Stimulated activated CD4-positive, alpha-beta T cell treated with anti-CD3 and anti-CD28 coated beads, Interleukin-4, amount 100 ng/mL, for 4 hours (primary cell): ENCODE data around the gene CCNT1.
"Not testable (repeated sequence)": the region's sequence is repeated elsewhere in the genome, so short reads cannot be mapped to it uniquely, and the experiment has no call there.

Experiments used
- DNase-seq, 2 experiments: peaks; one replicate each; pipeline ENCODE4 v3.0.0-alpha.2; 2020

CCNT1 gene

DNA sequence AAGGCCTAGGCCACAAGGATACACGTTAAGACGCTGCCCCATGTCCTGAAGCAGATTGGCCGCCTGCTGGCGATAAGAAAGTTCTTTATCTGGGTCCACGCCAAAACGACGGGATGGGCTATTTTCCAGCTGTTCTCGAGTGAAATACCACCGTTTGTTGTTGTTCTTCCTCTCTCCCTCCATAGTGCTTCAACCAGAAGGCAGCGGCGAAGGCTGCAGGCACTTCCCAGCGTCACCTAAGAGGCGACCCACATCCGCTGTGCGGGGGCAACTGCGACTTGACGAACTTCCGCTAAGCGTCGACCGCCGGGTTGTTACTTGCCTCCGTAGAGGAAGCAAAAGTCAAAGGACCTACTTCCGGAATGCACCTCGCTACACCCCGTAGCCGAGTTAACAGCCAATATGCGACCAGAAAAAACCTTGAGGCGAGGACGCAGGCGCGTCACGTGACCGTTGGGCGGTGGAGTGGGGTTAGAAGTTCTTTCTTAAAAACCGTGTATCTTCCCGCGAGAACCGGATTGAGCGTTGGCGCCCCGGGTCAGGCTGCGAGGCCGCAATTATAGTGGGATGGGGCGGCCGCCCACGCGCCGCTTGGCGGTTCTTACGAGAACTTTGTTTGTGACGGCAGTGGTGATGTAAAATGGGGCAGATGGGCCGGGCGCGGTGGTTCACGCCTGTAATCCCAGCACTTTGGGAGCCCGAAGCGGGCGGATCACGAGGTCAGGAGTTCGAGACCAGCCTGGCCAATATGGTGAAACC is at the start of gene CCNT1:
TSS of gene CCNT1 (minus strand) at position 215 of the 759 bp plus-strand sequence. CDS start at position 183, 32 bp downstream.
- peak; percentile 95 to 100 for DNase-seq

DNA sequence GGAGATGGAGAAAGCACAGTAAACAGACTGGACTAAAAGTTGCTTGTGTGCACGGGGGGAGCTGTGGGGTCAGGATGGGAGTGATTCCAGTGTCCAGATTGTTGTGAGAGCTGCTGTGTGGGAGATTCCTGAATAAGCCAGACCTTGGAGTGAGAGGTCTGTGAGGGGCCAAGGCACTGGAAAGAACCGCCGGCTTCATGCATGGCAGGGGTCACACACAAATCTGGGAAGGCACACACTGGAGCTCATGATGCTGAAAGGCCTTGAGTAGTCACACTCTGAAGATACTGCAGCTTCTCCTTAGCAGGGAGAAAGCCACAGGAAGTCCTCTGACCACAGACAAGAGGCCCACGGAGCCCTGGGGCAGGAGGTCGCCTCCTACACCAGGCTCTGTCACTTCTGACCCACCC is 49.3 kb upstream of the CCNT1 start:
- DNase-seq, result no peak

DNA sequence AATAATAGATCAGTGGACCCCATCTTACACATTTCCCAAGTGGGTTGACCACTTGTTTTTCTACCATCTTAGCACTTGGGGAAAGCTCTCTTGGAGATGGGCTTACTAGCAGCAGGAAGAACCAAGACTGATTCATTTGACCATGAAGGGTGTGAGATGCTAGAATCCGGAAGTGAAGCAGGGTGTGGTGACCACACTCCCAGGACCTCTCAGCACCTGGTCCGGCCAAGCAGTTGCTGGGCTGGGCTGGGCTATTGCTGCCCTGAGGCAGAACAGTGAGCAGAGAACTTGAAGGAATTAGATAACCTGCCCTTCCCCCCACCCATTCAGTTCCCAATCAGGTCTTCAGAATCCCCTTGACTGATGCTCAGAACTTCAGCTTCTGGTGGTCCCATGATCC is 48.0 kb upstream of the CCNT1 start:
- DNase-seq, result no peak

DNA sequence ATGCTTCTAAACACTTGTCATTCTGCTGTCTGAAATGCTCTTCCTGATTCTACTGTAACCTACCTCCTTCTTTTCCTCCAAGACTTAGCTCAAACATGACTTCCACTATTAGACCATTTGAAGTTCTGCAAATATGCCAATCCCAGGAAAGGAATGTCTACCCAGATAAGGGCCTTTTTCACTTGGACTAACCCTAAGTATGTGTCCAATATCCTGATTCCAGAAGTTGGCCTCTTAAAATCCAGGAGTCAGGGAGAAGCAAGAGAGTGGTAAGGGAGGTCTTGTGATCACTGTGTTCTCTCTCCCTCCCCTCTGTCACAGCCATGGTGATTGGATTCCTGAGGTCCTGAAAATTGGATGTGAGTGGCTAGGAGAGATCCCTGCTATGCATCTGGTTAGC is 42.2 kb upstream of the CCNT1 start:
- no peak for DNase-seq

DNA sequence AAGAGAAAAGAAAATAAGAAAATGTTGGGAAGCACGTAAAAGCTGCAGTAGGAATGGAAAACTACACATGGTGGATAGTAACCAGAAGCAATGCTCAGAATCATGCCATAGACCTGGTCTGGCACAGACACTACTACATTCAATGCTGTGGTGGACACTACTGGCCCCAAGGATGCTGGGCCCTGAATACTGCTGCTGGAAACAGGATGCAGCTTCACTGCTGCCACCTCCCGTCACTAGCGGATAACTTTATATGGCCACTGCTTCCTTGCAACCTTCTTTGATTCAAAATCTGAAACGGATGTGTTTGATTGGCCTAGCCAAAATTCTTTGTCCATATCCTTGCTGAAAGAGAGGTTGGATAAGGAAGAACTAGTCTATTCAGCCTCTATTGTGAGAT is 41.7 kb upstream of the CCNT1 start:
- DNase-seq, result no peak

DNA sequence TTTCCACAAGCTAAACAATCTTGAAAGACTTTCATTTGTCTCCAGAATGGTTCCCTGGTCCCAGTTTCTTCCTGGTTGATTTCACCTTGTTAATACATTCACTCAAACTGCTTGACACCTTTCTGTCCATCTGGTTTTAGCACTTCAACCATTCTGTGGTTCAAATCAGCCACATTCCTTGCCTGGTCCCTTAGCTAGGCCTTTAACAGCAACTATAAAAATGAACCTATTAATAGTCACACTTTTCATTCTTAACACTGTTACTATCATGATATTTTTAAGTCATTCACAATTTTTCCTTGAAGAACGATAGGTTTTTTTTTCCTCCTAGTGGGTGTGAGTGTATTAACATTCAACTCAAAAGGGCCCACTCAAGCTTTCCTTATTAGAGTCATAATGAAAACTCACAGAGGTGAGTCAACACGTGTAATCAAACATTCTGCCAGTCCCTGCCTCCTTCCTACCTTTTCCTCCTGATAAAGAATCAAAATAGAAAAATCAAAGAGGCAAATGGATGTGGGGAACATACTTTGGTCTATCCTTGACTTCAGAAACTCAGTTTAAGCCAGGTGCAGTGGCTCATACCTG is 34.4 kb upstream of the CCNT1 start:
- DNase-seq, result no peak

DNA sequence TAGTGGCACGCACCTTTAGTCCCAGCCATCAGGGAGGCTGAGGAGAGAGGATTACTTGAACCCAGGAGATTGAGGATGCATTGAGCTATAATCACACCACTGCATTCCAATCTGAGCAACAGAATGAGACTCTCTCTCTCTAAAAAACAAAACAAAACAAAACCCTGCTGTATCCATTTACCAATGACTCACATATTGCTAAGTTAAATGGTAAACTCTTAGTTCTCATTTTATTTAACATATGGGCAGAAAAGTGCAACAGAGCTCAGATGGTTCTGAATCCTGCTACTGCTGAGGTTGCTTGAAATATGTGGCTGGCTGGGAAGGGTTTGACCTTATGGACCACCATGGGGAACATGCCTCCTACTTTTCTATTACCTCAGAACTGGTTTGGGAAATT is 33.7 kb upstream of the CCNT1 start:
- DNase-seq, result no peak

DNA sequence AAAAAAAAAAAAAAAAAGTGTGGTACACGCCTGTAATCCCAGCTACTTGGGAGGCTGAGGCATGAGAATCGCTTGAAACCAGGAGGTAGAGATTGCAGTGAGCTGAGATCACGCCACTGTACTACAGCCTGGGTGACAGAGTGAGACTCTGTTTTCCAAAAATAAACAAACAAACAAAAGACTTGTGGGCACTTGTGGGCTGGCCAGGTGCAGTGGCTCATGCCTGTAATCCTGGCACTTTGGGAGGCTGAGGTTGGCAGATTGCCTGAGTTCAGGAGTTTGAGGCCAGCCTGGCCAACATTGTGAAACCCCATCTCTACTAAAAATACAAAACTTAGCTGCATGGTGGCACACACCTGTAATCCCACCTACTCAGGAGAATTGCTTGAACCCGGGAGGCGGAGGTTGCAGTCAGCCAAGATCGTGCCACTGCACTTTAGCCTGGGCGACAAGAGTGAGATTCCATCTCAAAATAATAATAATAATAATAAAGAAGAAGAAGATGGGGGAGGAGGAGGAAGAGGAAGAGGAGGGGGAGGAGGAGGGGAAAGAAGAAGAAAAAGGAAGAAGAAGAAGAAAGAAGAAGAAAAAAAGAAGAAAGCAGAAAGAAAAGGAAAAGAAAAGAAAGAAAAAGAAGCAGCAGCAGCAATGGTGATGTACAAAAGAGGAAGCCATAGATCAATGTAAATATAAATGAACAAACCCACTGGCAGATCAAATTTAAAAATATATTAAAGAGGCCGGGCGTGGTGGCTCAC is 27.9 kb upstream of the CCNT1 start:
- no peak for DNase-seq

DNA sequence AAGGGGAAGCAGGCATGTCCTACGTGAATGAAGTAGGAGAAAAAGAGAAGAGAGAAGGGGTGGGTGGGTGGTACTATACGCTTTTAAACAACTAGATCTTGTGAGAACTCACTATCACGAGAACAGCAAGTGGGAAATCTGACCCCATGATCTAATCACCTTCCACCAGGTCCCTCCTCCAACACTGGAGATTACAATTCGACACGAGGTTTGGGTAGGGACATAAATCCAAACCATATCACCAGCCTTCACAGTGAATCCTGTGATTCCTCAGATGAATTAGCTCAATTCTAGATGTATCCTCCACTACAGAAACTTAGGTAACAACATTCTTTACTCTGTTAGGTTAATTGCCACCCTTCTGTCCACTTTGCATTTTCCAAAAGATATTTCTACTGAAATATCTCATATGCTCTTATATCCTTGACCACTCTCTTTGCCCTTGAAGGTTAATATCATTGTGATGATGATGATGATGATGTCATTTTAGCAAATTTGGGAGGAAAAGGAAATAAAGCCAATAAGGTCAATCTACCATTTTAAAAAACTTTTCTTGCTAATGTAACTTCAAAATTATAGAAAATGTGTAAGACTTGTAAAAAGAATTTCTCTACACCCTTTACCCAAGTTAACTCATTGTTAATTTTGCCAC is 23.2 kb upstream of the CCNT1 start:
- DNase-seq, result no peak

DNA sequence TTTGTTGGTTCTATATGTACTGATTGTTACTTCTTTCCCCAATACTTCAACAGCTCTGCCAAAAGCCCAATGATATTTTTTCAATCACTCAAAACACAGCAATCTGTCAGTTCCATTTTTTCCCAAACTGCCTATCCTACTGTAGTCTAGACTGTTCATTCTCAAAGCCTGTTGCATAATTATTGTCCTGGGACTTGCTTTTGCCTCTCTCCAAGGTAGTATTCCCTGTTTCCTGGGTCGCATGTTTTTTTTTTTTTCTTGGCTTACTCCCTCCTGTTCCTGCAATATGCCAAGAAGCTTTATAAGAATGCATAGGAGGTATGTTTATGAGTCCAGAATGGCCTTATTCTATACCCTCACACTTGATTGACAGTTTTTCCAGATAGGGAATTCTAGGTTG is 19.9 kb upstream of the CCNT1 start:
- no peak for DNase-seq

DNA sequence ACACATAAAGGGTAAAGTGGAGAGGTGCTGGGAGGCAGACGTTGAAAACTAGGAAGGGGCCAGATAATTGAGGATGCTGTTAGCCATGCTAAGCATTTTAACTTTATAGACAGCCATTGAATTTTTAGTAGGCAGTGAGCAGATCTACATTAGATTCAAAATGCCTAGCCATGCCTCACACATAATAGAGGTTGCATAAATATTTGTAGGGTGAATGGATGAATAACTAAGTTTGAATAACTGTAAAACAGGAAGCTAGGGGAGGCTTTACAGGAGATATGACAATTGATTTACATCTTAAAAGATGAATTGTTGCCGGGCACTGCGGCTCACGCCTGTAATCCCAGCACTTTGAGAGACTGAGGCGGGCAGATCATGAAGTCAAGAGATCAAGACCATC is 12.3 kb upstream of the CCNT1 start:
- no peak for DNase-seq

DNA sequence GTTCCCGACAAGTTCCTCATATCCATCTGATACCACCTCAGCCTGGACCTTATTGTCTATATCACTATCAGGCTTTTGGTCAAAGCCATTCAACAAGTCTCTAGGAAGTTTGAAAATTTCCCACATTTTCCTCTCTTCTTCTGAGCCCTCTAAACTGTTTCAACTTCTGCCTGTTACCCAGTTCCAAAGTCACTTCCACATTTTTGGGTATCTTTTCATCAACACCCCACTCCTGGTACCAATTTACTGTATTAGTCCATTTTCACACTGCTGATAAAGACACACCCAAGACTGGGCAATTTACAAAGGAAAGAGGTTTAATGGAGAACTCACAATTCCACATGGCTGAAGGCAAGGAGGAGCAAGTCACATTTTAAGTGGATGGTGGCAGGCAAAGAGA is 4.2 kb upstream of the CCNT1 start:
- DNase-seq, result not testable (repeated sequence)

DNA sequence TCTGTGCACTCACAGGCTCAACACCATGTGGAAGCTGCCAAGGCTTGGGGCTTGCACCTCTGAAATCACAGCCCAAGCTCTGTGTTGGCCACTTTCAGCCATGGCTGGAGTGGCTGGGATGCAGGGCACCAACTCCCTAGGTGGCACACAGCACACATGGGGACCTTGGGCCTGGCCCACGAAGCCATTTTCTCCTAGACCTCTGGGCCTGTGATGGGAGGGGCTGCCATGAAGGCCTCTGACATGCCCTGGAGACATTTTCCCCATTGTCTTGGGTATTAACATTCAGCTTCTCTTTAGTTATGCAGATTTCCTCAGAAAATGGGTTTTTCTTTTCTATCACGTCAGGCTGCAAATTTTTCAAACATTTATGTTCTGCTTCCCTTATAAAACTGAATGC is 3.7 kb upstream of the CCNT1 start:
- not testable (repeated sequence) for DNase-seq

DNA sequence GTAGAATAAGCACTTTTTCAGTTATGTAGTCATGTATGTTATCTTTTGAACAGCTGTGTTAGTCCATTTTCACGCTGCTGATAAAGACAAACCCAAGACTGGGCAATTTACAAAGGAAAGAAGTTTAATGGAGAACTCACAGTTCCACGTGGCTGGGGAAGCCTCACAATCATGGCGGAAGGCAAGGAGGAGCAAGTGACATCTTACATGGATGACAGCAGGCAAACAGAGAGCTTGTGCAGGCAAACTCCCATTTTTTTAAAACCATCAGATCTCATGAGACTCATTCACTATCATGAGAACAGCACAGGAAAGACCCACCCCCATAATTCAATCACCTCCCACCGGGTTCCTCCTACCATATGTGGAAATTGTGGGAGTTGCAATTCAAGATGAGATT is 2.5 kb upstream of the CCNT1 start:
- DNase-seq, result not testable (repeated sequence)

DNA sequence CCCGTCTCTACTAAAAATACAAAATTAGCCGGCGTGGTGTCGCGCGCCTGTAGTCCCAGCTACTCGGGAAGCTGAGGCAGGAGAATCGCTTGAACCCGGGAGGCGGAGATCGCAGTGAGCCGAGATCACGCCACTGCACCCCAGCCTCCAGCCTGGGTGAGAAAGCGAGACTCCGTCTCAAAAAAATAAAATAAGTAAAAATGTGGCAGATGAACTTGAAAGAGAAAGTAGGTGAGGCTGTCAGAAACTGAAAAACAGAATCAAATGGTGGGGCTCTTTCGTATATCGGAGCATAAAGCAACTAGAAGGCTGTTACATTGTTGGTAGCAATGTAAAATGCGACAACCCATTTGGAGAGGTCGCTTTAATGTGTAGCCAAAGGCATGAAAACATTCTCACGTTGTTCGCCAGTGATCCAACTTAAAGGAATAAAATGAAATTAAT is 767 bp upstream of the CCNT1 start:
- no peak for DNase-seq

DNA sequence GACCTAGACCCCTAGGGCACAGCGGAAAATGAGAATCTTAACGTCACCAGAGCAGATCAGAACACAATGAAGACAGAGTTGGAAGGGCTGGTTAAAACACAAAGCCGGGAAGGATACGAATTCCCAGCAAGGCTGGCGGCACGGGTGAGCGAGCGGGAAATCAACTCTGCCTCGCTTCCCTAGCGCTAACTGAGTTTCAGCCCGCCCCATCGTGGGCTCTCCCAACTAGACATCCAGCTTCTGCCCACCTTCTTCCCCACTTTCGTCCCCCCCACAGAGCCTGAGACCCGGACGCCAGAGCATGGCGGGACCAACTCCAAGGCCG is 377 bp downstream of the CCNT1 start:
- no peak for DNase-seq

DNA sequence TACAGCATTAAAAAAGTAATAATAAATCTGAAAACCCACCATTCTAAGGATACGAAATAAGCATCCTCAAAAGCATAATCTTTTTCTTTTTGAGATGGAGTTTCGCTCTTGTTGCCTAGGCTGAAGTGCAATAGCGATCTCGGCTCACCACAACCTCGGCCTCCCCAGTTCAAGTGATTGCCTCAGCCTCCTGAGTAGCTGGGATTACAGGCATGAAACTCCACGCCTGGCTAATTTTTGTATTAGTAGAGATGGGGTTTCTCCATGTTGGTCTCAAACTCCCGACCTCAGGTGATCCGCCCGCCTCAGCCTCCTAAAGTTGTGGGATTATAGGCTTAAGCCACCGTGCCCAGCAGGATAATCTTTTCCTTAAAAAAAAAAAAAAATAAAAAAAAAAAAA is 4.3 kb downstream of the CCNT1 start:
- DNase-seq, result no peak

DNA sequence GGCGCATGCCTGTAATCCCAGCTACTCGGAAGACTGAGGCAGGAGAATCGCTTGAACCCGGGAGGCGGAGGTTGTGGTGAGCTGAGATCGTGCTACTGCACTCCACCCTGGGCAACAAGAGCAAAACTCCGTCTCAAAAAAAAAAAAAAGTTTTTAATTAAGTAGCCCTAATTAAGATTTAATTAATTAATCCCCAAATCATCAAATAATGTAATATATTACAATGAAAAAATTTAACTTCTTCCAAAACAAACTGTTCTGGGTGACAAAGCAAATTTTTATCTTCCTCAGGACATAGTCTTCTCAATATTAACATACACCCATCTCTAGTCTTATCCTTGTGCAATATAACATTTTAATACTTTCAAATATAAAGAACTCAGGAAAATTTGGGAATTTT is 17.7 kb downstream of the CCNT1 start:
- DNase-seq, result not testable (repeated sequence)

DNA sequence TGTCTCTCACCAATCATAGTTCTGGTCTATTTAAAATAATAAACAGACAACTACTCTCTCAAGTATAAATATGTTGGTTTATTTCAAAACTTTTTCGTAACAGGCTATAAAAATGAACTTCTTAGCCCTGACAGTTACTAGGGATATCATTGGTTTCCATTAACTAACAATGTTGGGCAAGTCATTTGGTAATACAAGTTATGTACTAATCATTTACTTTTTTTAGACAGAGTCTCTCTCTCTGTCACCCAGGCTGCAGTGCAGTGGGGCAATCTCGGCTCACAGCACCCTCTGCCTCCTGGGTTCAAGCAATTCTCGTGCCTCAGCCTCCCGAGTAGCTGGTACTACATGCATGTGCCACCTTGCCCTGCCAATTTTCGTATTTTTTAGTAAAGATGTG is 19.9 kb downstream of the CCNT1 start:
- no peak for DNase-seq

DNA sequence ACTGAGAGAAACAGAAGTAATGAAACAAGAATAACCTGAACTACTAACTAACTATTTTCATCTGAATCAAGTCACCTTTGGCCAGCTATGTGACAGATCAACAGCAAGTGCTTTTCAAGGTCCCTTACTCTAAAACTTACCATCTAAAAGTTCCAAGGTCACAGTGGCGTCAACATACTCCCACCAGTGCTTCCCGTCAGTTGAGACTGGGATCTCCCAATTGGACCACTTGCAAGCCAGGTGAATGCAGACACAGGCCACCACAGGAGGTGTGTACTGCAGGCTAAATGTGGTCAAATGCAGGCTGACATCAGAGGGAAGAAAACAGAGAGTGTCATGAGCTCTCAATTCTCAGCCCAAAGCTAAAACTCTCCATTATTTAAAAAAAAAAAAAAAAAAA is 20.6 kb downstream of the CCNT1 start:
- no peak for DNase-seq

DNA sequence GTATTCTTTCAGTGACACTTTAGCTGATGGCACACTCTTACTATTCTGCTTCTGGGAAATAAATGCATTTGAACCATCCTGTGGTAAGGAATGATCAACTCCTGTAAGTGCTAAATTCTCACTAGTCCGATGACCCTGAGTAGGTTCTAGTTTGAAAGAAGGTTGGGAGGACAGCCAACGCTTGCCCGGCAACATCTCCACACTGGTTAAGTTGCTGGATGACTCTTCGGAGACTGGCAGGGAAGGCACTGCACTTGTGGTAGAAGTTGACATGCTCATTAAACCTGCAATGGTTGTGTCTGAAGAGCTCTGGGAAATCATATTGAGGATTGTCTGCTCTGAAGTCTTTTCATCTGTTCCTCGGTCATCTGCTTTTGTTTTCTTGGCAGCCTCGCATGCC is 22.5 kb downstream of the CCNT1 start:
- no peak for DNase-seq

DNA sequence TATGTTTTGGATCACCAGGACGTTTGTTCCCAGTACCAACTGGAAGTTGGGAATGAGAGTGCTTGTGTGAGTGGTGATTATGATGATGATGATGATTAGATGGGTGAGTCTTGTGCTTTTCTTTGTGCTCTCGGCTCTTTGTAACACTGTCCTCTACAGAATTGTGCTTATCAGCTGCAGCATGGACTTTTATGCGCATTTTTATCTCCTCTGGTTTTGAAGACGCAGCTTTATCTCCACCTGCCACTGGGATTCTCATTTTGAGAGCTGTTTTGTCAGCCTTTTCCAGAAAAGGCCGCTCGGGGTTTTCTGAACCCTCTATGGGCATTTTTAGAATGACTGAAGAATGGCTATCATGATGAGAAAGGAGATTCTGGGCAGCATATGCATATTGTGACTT is 22.9 kb downstream of the CCNT1 start:
- DNase-seq, result no peak

DNA sequence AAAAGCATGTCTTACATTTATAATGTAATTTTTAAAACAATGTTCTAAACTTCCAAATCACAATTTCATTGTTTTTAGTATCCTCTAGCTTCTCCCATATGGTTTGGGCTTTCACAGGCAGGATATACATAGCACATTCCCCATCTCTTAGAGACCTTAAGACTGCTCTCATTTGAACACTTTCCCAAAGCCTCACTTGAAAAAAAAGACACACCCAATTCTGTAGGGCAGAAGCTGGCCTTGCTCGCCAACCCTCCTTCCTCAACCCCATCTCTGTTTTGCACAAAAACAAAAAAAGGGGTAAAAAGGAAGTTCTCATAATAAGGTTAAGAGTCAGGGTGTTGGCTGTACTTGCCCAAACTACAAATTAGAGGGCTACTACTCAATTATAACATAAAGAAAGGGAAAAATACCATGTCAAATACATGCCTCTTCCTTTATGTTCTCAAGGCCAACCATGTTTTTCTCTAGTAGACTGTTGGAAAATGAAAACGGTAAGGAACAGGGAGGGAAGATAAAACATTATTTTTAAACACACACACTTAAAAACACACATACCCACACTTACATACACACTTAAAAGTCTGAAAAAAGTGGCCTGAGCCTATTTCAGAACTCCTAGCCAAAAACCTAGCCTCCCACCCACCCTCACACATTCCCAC is 24.6 kb downstream of the CCNT1 start:
- DNase-seq, result no peak
